HepG2 (cell line): ENCODE data around the gene PRRT2. TPM values are rescaled to one million over a fixed set of nuclear protein-coding genes. Genes with fewer than 3 reads are reported as not detected.
"Not testable (repeated sequence)": the region's sequence is repeated elsewhere in the genome, so short reads cannot be mapped to it uniquely, and the experiment has no call there.

Experiments
- ATAC-seq: fragments of 200-7000 bp; cut with Tn5 transposase; 3 replicates; pipeline ENCODE4 v1.9.1; 2020; ENCODE audit warnings: mild to moderate bottlenecking, moderate library complexity
- BruUV-seq: library from RNA; stranded (reverse); fragments of 400-500 nt; replicated peaks from 2 replicates; lab custom pipeline; 2021; lab: Mats Ljungman, UMichigan
- CTCF ChIA-PET: fragments of 300-600 bp; formaldehyde crosslinking; extraction: SDS; loops from one replicate; lab custom pipeline; 2021; ENCODE audit warnings: low total read pairs, inconsistent platforms, low intra/inter-chr PET ratio; lab: Yijun Ruan, JAX
- POLR2A ChIA-PET: fragments of 350-600 bp; sonication (Branson Sonifier 250); formaldehyde crosslinking; loops from one replicate; lab custom pipeline; 2020; ENCODE audit warnings: antibody characterized with exemption, inconsistent platforms; lab: Yijun Ruan, JAX
- DNase-seq: peaks from one replicate; pipeline ENCODE4 v3.0.0-alpha.2; 2015; ENCODE audit warnings: low spot score
- FAIRE-seq: peaks from 3 replicates; lab custom pipeline; 2011; peaks lifted over from hg19 to GRCh38; lab: Jason Lieb, UNC
- H2AFZ ChIP-seq: one replicate; pipeline ENCODE4 v1.6.1; 2011; ENCODE audit warnings: low read length, inconsistent platforms
- H3K27ac ChIP-seq: fragments of 300-600 bp; 3 replicates; pipeline ENCODE4 v1.8.0; 2011; ENCODE audit warnings: mixed run types, mild to moderate bottlenecking, mixed read lengths, low read length, inconsistent platforms; ENCODE audit not compliant: insufficient read depth; ENCODE audit errors: extremely low read length
- H3K27me3 ChIP-seq, 2 experiments: fragments of 200-600 bp in 1 of 2; 2 replicates in 1 of 2; 3 replicates in 1 of 2; pipeline versions ENCODE4 v1.6.0 to v1.8.0; 2011; ENCODE audit warnings: low read length in 2 of 2, mild to moderate bottlenecking in 2 of 2, moderate library complexity in 2 of 2, inconsistent platforms in 1 of 2; ENCODE audit not compliant: insufficient read depth in 2 of 2, control insufficient read depth in 1 of 2
- H3K36me3 ChIP-seq, 2 experiments: fragments of 200-600 bp in 1 of 2; replicated peaks in 1 of 2; 2 replicates in 1 of 2; 3 replicates in 1 of 2; pipeline versions ENCODE4 v1.5.1 to v1.8.0; 2011; ENCODE audit warnings: low read length in 2 of 2, inconsistent platforms in 1 of 2; ENCODE audit not compliant: insufficient read depth in 2 of 2, control insufficient read depth in 1 of 2
- H3K4me1 ChIP-seq: 2 replicates; pipeline ENCODE4 v1.5.1; 2012; ENCODE audit warnings: low read length, inconsistent platforms; ENCODE audit not compliant: insufficient read depth
- H3K4me2 ChIP-seq: 2 replicates; pipeline ENCODE4 v1.6.0; 2011; ENCODE audit warnings: low read depth, low read length, inconsistent platforms
- H3K4me3 ChIP-seq, 3 experiments: fragments of 200-600 bp in 1 of 3; sonication (generic), shearing (Covaris generic) in 1 of 3; replicated peaks in 1 of 3; 2 replicates each; pipeline ENCODE4 v1.5.1; 2011 to 2016; ENCODE audit warnings: low read length in 3 of 3, inconsistent platforms in 2 of 3, low read depth in 2 of 3, mild to moderate bottlenecking in 2 of 3, control low read depth in 1 of 3, mixed read lengths in 1 of 3; ENCODE audit not compliant: insufficient read depth in 1 of 3
- H3K79me2 ChIP-seq: one replicate; pipeline ENCODE4 v1.6.1; 2011; ENCODE audit warnings: low read length, inconsistent platforms; ENCODE audit not compliant: insufficient read depth
- H3K9ac ChIP-seq: 2 replicates; pipeline ENCODE4 v1.6.0; 2011; ENCODE audit warnings: mild to moderate bottlenecking, low read depth, low read length, inconsistent platforms; ENCODE audit not compliant: insufficient read depth
- H3K9me3 ChIP-seq: 2 replicates; pipeline ENCODE4 v1.5.1; 2012; ENCODE audit warnings: mild to moderate bottlenecking, low read length
- H4K20me1 ChIP-seq: 2 replicates; pipeline ENCODE4 v1.6.0; 2011; ENCODE audit warnings: inconsistent platforms, mild to moderate bottlenecking, low read length, moderate library complexity; ENCODE audit not compliant: insufficient read depth
- HNF4A ChIP-seq: sonication (generic); formaldehyde crosslinking; IDR thresholded peaks from 2 replicates; pipeline ENCODE4 v1.4.0; 2020; ENCODE audit warnings: missing genetic modification reagents
- NR2F1 ChIP-seq, 2 experiments: fragments of 450-650 bp in 1 of 2; formaldehyde crosslinking in 1 of 2; IDR thresholded peaks; 2 replicates each; pipeline versions ENCODE4 v1.5.0 to v1.6.1; 2016 to 2020; ENCODE audit warnings: mild to moderate bottlenecking in 1 of 2, missing compliant biosample characterization in 1 of 2, missing genetic modification reagents in 1 of 2, moderate library complexity in 1 of 2
- NR2F6 ChIP-seq, 2 experiments: IDR thresholded peaks; 2 replicates each; pipeline ENCODE4 v1.6.1; 2016; ENCODE audit warnings: antibody characterized with exemption in 1 of 2, mild to moderate bottlenecking in 1 of 2
- SOX5 ChIP-seq: IDR thresholded peaks from 2 replicates; pipeline ENCODE4 v1.6.1; 2016; ENCODE audit warnings: borderline replicate concordance
- SOX6 ChIP-seq, 2 experiments: fragments of 450-650 bp in 1 of 2; sonication (generic) in 1 of 2; formaldehyde crosslinking in 1 of 2; IDR thresholded peaks; 2 replicates each; pipeline versions ENCODE4 v1.4.0 to v1.6.1; 2017 to 2020; ENCODE audit warnings: antibody characterized with exemption in 1 of 2, mild to moderate bottlenecking in 1 of 2, missing genetic modification reagents in 1 of 2
- TFE3 ChIP-seq: IDR thresholded peaks from 2 replicates; pipeline ENCODE4 v1.6.1; 2016
- WGBS: methylation state at CpG from one replicate; pipeline ENCODE4 v1.1.6; 2017; ENCODE audit warnings: low lambda C conversion rate; 5-methylcytosine and 5-hydroxymethylcytosine counted together
- in situ Hi-C: cut with HindIII; loops from 2 replicates; pipeline ENCODE4 v1.10.0; 2017; ENCODE audit warnings: low pct_unique_long_range_greater_than_20kb; ENCODE audit not compliant: extremely low pct_ligation_motif_present
- intact Hi-C: fragments of 100-400 bp; cut with micrococcal nuclease; formaldehyde crosslinking; loops from one replicate; pipeline ENCODE4 v1.10.0; 2022; ENCODE audit not compliant: unreplicated experiment
- polyA plus RNA-seq, 8 experiments: library from polyadenylated mRNA; depleted of rRNA in 3 of 8; stranded (reverse) in 7 of 8; unstranded in 1 of 8; fragments of >200 nt; fragmentation: Illumina TruSeq in 4 of 8; extraction: Trizol in 4 of 8; gene quantifications; 2 replicates each; pipeline versions ENCODE4 v1.2.1 to v1.2.3, GENCODE V29; 2011 to 2016; ENCODE audit warnings: low read depth in 4 of 8, missing spikeins in 1 of 8, mixed read lengths in 1 of 8; ENCODE audit not compliant: insufficient read depth in 1 of 8
- total RNA-seq, 5 experiments: library from RNA; depleted of rRNA; stranded (reverse); fragments of >200 nt; fragmentation: Illumina TruSeq; extraction: Trizol; gene quantifications; 2 replicates each; pipeline ENCODE4 v1.2.3, GENCODE V29; 2016; ENCODE audit warnings: low read depth in 1 of 5

Gene PRRT2
- total and polyA plus RNA-seq, 2 of the 13 experiments (the other 11 are each of a cell fraction or from before 2014, with no cell fraction given): 0.51 to 1.1 TPM

- BruUV-seq; in situ Hi-C loops; H3K4me3 ChIP-seq; H3K27ac ChIP-seq; H3K9ac ChIP-seq; intact Hi-C loops; FAIRE-seq; H2AFZ ChIP-seq; DNase-seq; POLR2A ChIA-PET; H3K79me2 ChIP-seq; H4K20me1 ChIP-seq; H3K9me3 ChIP-seq; CTCF ChIA-PET; ATAC-seq; H3K36me3 ChIP-seq; TF ChIP-seq SOX6 (IDR thresholded peaks at IDR 0.05); NR2F6 (CRISPR knock-in tag; IDR thresholded peaks at IDR 0.05): not testable (repeated sequence)
- 48% methylated on average over 13 of the region's 13 CpGs for whole genome bisulfite sequencing
- H3K4me1 ChIP-seq: peaks cover 52% of the 10 kb centered on the region
- H3K4me2 ChIP-seq: peak overlapping the region; percentile 44; the same call in 1 of the 2 replicates
- H3K27me3 ChIP-seq: peaks cover 2 to 25% of the 10 kb centered on the region in 2 experiments; a peak in 4 of 5 replicates
- TF ChIP-seq HNF4A (CRISPR knock-in tag) (peak; percentile 56; the same call in 1 of the 2 replicates), SOX5 (CRISPR knock-in tag) (peak; percentile 23; the same call in 1 of the 2 replicates), SOX6 (CRISPR knock-in tag; IDR thresholded peaks at IDR 0.05) (peak; percentile 34; the same call in 1 of the 2 replicates), TFE3 (CRISPR knock-in tag) (peak; percentile 58; the same call in 1 of the 2 replicates), NR2F1 (CRISPR knock-in tag; IDR thresholded peaks at IDR 0.05) (0 out of 4 replicates have a peak, but pooled peaks of 1 of the 2 experiments have one; percentile 46), NR2F6 (IDR thresholded peaks at IDR 0.05) (peak; percentile 24; the same call in 1 of the 2 replicates)
Observed at GRCh38 chr16:29783094-29783953, 28.7 kb upstream of the PRRT2 start.
